Peyer's patch (tissue), 4 donors: ENCODE results near the gene STUB1.

Experiments
- POLR2A ChIP-seq, 2 donors: fragments of 450-650 bp; IDR thresholded peaks; one replicate each; pipeline ENCODE4 v1.5.1; 2017; ENCODE audit warnings: antibody characterized with exemption in 2 of 2, mild to moderate bottlenecking in 2 of 2, moderate library complexity in 2 of 2
- TF ChIP-seq, protein P1 (sequence below), 6 experiments: fragments of 450-650 bp in 4 of 6; fragments of 200-600 bp in 2 of 6; sonication (generic) in 1 of 6; IDR thresholded peaks; one replicate each; pipeline ENCODE4 v1.5.1; 2017 to 2019; ENCODE audit warnings: antibody characterized with exemption in 6 of 6, mild to moderate bottlenecking in 3 of 6, moderate library complexity in 1 of 6

DNA sequence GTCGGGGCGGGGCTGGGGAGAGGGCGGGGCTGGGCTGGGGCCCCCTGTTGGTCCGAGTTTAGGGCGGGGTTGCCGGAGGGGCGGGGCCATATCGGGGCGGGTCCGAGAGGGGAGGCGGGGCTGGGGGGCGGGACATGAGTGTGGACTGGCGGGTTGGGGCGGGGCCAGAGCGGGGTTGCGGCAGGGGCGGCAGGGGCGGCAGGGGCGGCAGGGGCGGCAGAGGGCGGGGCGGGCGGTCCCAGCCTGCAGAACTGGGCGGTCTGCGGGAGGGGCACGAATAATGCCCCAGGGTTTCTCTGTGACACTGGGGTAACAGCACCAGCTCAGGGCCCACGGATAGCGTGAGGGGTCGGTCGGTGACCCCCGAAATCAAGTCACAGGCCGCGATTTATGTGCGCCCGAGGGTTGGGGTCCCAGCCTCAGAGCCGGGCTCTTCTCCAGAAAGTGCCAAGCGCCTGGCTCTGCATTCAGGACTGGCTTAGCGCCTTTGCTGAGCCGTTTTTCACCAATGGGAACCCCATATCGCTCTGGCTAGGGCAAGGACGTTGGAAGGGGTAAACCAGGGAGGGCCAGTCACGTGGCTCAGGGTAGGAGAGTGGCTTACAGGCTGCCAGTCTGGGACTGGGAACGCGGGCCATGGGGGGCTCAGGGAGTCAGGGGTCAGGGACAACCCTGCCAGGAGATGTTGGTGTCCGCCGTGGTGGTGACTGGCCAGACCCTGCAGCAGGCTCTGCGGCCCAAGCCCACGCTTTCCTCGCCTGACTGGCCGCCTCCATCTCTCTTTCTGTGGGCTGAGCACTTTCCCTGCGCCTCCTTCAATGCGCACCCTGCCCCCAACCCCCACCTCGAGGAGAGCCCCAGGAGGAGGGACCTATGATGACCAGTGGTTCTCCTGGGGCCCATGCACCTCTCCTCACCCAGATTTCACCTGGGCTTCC lies 42.9 kb upstream of the STUB1 start:
- TF ChIP-seq POLR2A (IDR thresholded peaks at IDR 0.05): no peak
- TF ChIP-seq, protein P1, sequence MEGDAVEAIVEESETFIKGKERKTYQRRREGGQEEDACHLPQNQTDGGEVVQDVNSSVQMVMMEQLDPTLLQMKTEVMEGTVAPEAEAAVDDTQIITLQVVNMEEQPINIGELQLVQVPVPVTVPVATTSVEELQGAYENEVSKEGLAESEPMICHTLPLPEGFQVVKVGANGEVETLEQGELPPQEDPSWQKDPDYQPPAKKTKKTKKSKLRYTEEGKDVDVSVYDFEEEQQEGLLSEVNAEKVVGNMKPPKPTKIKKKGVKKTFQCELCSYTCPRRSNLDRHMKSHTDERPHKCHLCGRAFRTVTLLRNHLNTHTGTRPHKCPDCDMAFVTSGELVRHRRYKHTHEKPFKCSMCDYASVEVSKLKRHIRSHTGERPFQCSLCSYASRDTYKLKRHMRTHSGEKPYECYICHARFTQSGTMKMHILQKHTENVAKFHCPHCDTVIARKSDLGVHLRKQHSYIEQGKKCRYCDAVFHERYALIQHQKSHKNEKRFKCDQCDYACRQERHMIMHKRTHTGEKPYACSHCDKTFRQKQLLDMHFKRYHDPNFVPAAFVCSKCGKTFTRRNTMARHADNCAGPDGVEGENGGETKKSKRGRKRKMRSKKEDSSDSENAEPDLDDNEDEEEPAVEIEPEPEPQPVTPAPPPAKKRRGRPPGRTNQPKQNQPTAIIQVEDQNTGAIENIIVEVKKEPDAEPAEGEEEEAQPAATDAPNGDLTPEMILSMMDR (IDR thresholded peaks at IDR 0.05): no peak
